Measurements from ENCODE around the gene TPP1.
A peak's percentile ranks its signal among the peaks of the same experiment; 100 is the strongest.

TPP1 gene

GRCh38 chr11:6610591-6610990 is 8.6 kb downstream of the TPP1 start:
- no peaks in the 10 kb centered on the region for H3K27me3 ChIP-seq (ENCODE audit: insufficient read depth, low read depth)
- H3K4me1 ChIP-seq (ENCODE audit: low read depth, poor library complexity, severe bottlenecking) = peaks cover 52% of the 10 kb centered on the region
- H3K79me2 ChIP-seq (ENCODE audit: insufficient read depth, low read depth) = peaks cover 19% of the 10 kb centered on the region; the same call in 1 of the 2 replicates
- no peak for TF ChIP-seq CTCF (conservative IDR thresholded peaks at IDR 0.05; ENCODE audit: low read depth, low read length)
- H3K4me3 ChIP-seq (IDR thresholded peaks at IDR 0.05; ENCODE audit: insufficient read depth, low read depth, low read length) = no peak overlapping the region
- peak overlapping the region; percentile 100; the same call in 1 of the 2 replicates for H3K4me2 ChIP-seq
- H4K20me1 ChIP-seq (ENCODE audit: insufficient read depth) = no peaks in the 10 kb centered on the region
- no peak overlapping the region for H3K9ac ChIP-seq
- H2AFZ ChIP-seq (ENCODE audit: low read depth) = no peak overlapping the region
- H3K36me3 ChIP-seq (ENCODE audit: insufficient read depth) = no peaks in the 10 kb centered on the region
- H3K27ac ChIP-seq = no peak overlapping the region

- H3K4me1 ChIP-seq (ENCODE audit: low read depth, poor library complexity, severe bottlenecking) = peaks cover 62% of the 10 kb centered on the region
- no peaks in the 10 kb centered on the region for H4K20me1 ChIP-seq (ENCODE audit: insufficient read depth)
- H3K4me3 ChIP-seq (IDR thresholded peaks at IDR 0.05; ENCODE audit: insufficient read depth, low read depth, low read length) = no peak overlapping the region
- H3K27me3 ChIP-seq (ENCODE audit: insufficient read depth, low read depth) = no peaks in the 10 kb centered on the region
- H3K4me2 ChIP-seq = no peak overlapping the region
- no peak overlapping the region for H3K9ac ChIP-seq
- no peak for TF ChIP-seq CTCF (conservative IDR thresholded peaks at IDR 0.05; ENCODE audit: low read depth, low read length)
- H2AFZ ChIP-seq (ENCODE audit: low read depth) = no peak overlapping the region
- H3K27ac ChIP-seq = no peak overlapping the region
- no peaks in the 10 kb centered on the region for H3K36me3 ChIP-seq (ENCODE audit: insufficient read depth)
- H3K79me2 ChIP-seq (ENCODE audit: insufficient read depth, low read depth) = peaks cover 29% of the 10 kb centered on the region; the same call in 1 of the 2 replicates
Observed at GRCh38 chr11:6609502-6610015, 9.7 kb downstream of the TPP1 start.

GRCh38 chr11:6608726-6609501 is 10.3 kb downstream of the TPP1 start:
- Histone ChIP-seq H3K4me2 (no peak overlapping the region), H4K20me1 (ENCODE audit: insufficient read depth) (no peaks in the 10 kb centered on the region), H3K4me1 (ENCODE audit: low read depth, poor library complexity, severe bottlenecking) (peaks cover 64% of the 10 kb centered on the region), H3K79me2 (ENCODE audit: insufficient read depth, low read depth) (peaks cover 35% of the 10 kb centered on the region; the same call in 1 of the 2 replicates), H3K27ac (no peak overlapping the region), H2AFZ (ENCODE audit: low read depth) (no peak overlapping the region), H3K27me3 (ENCODE audit: insufficient read depth, low read depth) (no peaks in the 10 kb centered on the region), H3K4me3 (IDR thresholded peaks at IDR 0.05; ENCODE audit: insufficient read depth, low read depth, low read length) (no peak overlapping the region), H3K36me3 (ENCODE audit: insufficient read depth) (no peaks in the 10 kb centered on the region), H3K9ac (no peak overlapping the region)
- TF ChIP-seq CTCF (conservative IDR thresholded peaks at IDR 0.05; ENCODE audit: low read depth, low read length) = no peak

- Histone ChIP-seq H3K4me2 (peak overlapping the region; percentile 96; the same call in 1 of the 2 replicates), H3K27me3 (ENCODE audit: insufficient read depth, low read depth) (no peaks in the 10 kb centered on the region), H3K4me3 (IDR thresholded peaks at IDR 0.05; ENCODE audit: insufficient read depth, low read depth, low read length) (no peak overlapping the region), H3K9ac (no peak overlapping the region), H3K27ac (peak overlapping the region; percentile 48; the same call in 1 of the 2 replicates), H2AFZ (ENCODE audit: low read depth) (no peak overlapping the region), H3K36me3 (ENCODE audit: insufficient read depth) (no peaks in the 10 kb centered on the region), H3K4me1 (ENCODE audit: low read depth, poor library complexity, severe bottlenecking) (peaks cover 56% of the 10 kb centered on the region), H3K79me2 (ENCODE audit: insufficient read depth, low read depth) (peaks cover 40% of the 10 kb centered on the region), H4K20me1 (ENCODE audit: insufficient read depth) (no peaks in the 10 kb centered on the region)
- no peak for TF ChIP-seq CTCF (conservative IDR thresholded peaks at IDR 0.05; ENCODE audit: low read depth, low read length)
Observed at GRCh38 chr11:6608011-6608410, 11.2 kb downstream of the TPP1 start.
